Duodenal mucosa (tissue), 2 donors: Measurements from ENCODE around the gene ANKRD1.

Experiments used
- H3K27ac ChIP-seq: one replicate; pipeline ENCODE4 v1.7.0; 2013; ENCODE audit warnings: low read depth, low read length
- H3K27me3 ChIP-seq, 2 donors: one replicate each; pipeline ENCODE4 v1.7.0; 2013; ENCODE audit warnings: low read length in 2 of 2, control low read depth in 1 of 2; ENCODE audit not compliant: insufficient read depth in 2 of 2, control insufficient read depth in 1 of 2
- H3K36me3 ChIP-seq, 2 donors: one replicate each; pipeline ENCODE4 v1.7.0; 2013; ENCODE audit warnings: low read length in 2 of 2, control low read depth in 1 of 2; ENCODE audit not compliant: insufficient read depth in 2 of 2, control insufficient read depth in 1 of 2
- H3K4me1 ChIP-seq, 2 donors: one replicate each; pipeline ENCODE4 v1.7.0; 2013; ENCODE audit warnings: low read length in 2 of 2, control low read depth in 1 of 2; ENCODE audit not compliant: insufficient read depth in 2 of 2, control insufficient read depth in 1 of 2
- H3K4me3 ChIP-seq, 2 donors: one replicate each; pipeline ENCODE4 v1.7.0; 2013; ENCODE audit warnings: low read length in 2 of 2, low read depth in 1 of 2
- H3K9ac ChIP-seq, 2 donors: one replicate each; pipeline ENCODE4 v1.7.0; 2013; ENCODE audit warnings: low read length in 2 of 2, low read depth in 1 of 2
- H3K9me3 ChIP-seq, 2 donors: one replicate each; pipeline ENCODE4 v1.7.0; 2013; ENCODE audit warnings: low read length in 2 of 2, control low read depth in 1 of 2; ENCODE audit not compliant: control insufficient read depth in 1 of 2

Gene ANKRD1

GRCh38 chr10:90936276-90936659, 15.4 kb upstream of the ANKRD1 start:
- no peak overlapping the region for H3K9ac ChIP-seq
- H3K4me1 ChIP-seq: no peaks in the 10 kb centered on the region
- no peak overlapping the region for H3K4me3 ChIP-seq
- H3K27me3 ChIP-seq: no peaks in the 10 kb centered on the region
- H3K9me3 ChIP-seq: no peaks in the 10 kb centered on the region
- H3K27ac ChIP-seq: no peak overlapping the region
- H3K36me3 ChIP-seq: no peaks in the 10 kb centered on the region

- Histone ChIP-seq H3K36me3 (no peaks in the 10 kb centered on the region), H3K27me3 (no peaks in the 10 kb centered on the region), H3K9ac (no peak overlapping the region), H3K27ac (no peak overlapping the region), H3K4me3 (no peak overlapping the region), H3K4me1 (no peaks in the 10 kb centered on the region), H3K9me3 (no peaks in the 10 kb centered on the region)
Observed at GRCh38 chr10:90935581-90936275, 14.8 kb upstream of the ANKRD1 start.

GRCh38 chr10:90930971-90931871, 10.3 kb upstream of the ANKRD1 start:
- Histone ChIP-seq H3K9ac (no peak overlapping the region), H3K4me1 (no peaks in the 10 kb centered on the region), H3K27me3 (no peaks in the 10 kb centered on the region), H3K4me3 (no peak overlapping the region), H3K27ac (no peak overlapping the region), H3K36me3 (no peaks in the 10 kb centered on the region), H3K9me3 (no peaks in the 10 kb centered on the region)

- H3K9ac ChIP-seq: no peak overlapping the region
- H3K27ac ChIP-seq: no peak overlapping the region
- H3K9me3 ChIP-seq: no peaks in the 10 kb centered on the region
- H3K4me3 ChIP-seq: no peak overlapping the region
- H3K36me3 ChIP-seq: no peaks in the 10 kb centered on the region
- H3K4me1 ChIP-seq: no peaks in the 10 kb centered on the region
- H3K27me3 ChIP-seq: no peaks in the 10 kb centered on the region
Observed at GRCh38 chr10:90930070-90930837, 9.4 kb upstream of the ANKRD1 start.

- no peak overlapping the region for H3K9ac ChIP-seq
- H3K4me3 ChIP-seq: no peak overlapping the region
- H3K27me3 ChIP-seq: peaks cover 0 to 3% of the 10 kb centered on the region in 2 donors
- no peaks in the 10 kb centered on the region for H3K4me1 ChIP-seq
- no peak overlapping the region for H3K27ac ChIP-seq
- H3K36me3 ChIP-seq: no peaks in the 10 kb centered on the region
- no peaks in the 10 kb centered on the region for H3K9me3 ChIP-seq
Observed at GRCh38 chr10:90929179-90929578, 8.3 kb upstream of the ANKRD1 start.

GRCh38 chr10:90927293-90927692, 6.4 kb upstream of the ANKRD1 start:
- H3K9me3 ChIP-seq: no peaks in the 10 kb centered on the region
- H3K36me3 ChIP-seq: no peaks in the 10 kb centered on the region
- H3K27me3 ChIP-seq: peaks cover 3% of the 10 kb centered on the region in 2 donors
- no peak overlapping the region for H3K4me3 ChIP-seq
- no peaks in the 10 kb centered on the region for H3K4me1 ChIP-seq
- H3K27ac ChIP-seq: no peak overlapping the region
- H3K9ac ChIP-seq: no peak overlapping the region

- Histone ChIP-seq H3K4me1 (no peaks in the 10 kb centered on the region), H3K36me3 (no peaks in the 10 kb centered on the region), H3K9ac (no peak overlapping the region), H3K4me3 (no peak overlapping the region), H3K9me3 (no peaks in the 10 kb centered on the region), H3K27me3 (peaks cover 3% of the 10 kb centered on the region in 2 donors), H3K27ac (no peak overlapping the region)
Observed at GRCh38 chr10:90925079-90926029, 4.5 kb upstream of the ANKRD1 start.

- H3K9me3 ChIP-seq: no peaks in the 10 kb centered on the region
Observed at GRCh38 chr10:90924552-90924951, 3.7 kb upstream of the ANKRD1 start.

GRCh38 chr10:90923111-90923731, 2.3 kb upstream of the ANKRD1 start:
- no peak overlapping the region for H3K9ac ChIP-seq
- no peak overlapping the region for H3K27ac ChIP-seq
- no peaks in the 10 kb centered on the region for H3K36me3 ChIP-seq
- H3K4me1 ChIP-seq: no peaks in the 10 kb centered on the region
- peaks cover 3% of the 10 kb centered on the region in 2 donors for H3K27me3 ChIP-seq
- H3K9me3 ChIP-seq: no peaks in the 10 kb centered on the region
- no peak overlapping the region for H3K4me3 ChIP-seq

More at GRCh38 chr10:90924552-90924951, 3.7 kb upstream of the ANKRD1 start:
- Histone ChIP-seq H3K9ac (no peak overlapping the region), H3K4me1 (no peaks in the 10 kb centered on the region), H3K4me3 (no peak overlapping the region), H3K36me3 (no peaks in the 10 kb centered on the region), H3K27ac (no peak overlapping the region), H3K27me3 (peaks cover 3% of the 10 kb centered on the region in 2 donors)
